WTC11 (cell line): Measurements from ENCODE around the gene FBXO42. TPM values are rescaled to one million over a fixed set of nuclear protein-coding genes. Genes with fewer than 3 reads are reported as not detected.
A peak's percentile ranks its signal among the peaks of the same experiment; 100 is the strongest.

Experiments
- ATAC-seq: fragments of 200-7000 bp; cut with Tn5 transposase; 2 replicates; pipeline ENCODE4 v1.10.0; 2021; ENCODE audit warnings: mild to moderate bottlenecking, moderate library complexity
- CTCF ChIA-PET: fragments of 300-600 bp; sonication (Branson Sonifier 250); formaldehyde crosslinking; loops from one replicate; lab custom pipeline; 2021; ENCODE audit warnings: antibody characterized with exemption; lab: Charles Lee
- POLR2A ChIA-PET: fragments of 350-600 bp; sonication (Branson Sonifier 250); formaldehyde crosslinking; loops from one replicate; lab custom pipeline; 2021; ENCODE audit warnings: antibody characterized with exemption; lab: Charles Lee
- DNase-seq: peaks from one replicate; pipeline ENCODE4 v3.0.0; 2021; ENCODE audit warnings: low spot score
- H3K27ac Mint-ChIP-seq: 2 replicates; pipeline ENCODE4 v1.8.0; 2021; ENCODE audit warnings: mixed read lengths
- H3K27me3 Mint-ChIP-seq: 2 replicates; pipeline ENCODE4 v1.8.0; 2021; ENCODE audit warnings: low read depth, mild to moderate bottlenecking, moderate library complexity, mixed read lengths
- H3K36me3 Mint-ChIP-seq: 2 replicates; pipeline ENCODE4 v1.8.0; 2021; ENCODE audit warnings: mixed read lengths
- H3K4me1 Mint-ChIP-seq: 2 replicates; pipeline ENCODE4 v1.8.0; 2022; ENCODE audit warnings: mixed read lengths
- H3K4me3 Mint-ChIP-seq: 2 replicates; pipeline ENCODE4 v1.8.0; 2021; ENCODE audit warnings: mild to moderate bottlenecking, moderate library complexity, mixed read lengths
- H3K9me3 Mint-ChIP-seq: 2 replicates; pipeline ENCODE4 v1.8.0; 2021; ENCODE audit warnings: mixed read lengths
- CBFB ChIP-seq: sonication (generic); formaldehyde crosslinking; IDR thresholded peaks from 2 replicates; pipeline ENCODE4 v1.8.1; 2022; ENCODE audit warnings: mild to moderate bottlenecking, low read depth, missing genetic modification reagents
- FOXJ3 ChIP-seq: sonication (generic); formaldehyde crosslinking; IDR thresholded peaks from 2 replicates; pipeline ENCODE4 v1.9.0; 2021; ENCODE audit warnings: missing genetic modification reagents, mild to moderate bottlenecking, borderline replicate concordance
- GRHL2 ChIP-seq: fragments of 250-450 bp; sonication (Bioruptor Pico); IDR thresholded peaks from 2 replicates; pipeline ENCODE4 v1.8.0; 2022; ENCODE audit warnings: mild to moderate bottlenecking, moderate library complexity; ENCODE audit not compliant: insufficient replicate concordance, severe bottlenecking
- JUN ChIP-seq: sonication (generic); formaldehyde crosslinking; IDR thresholded peaks from 2 replicates; pipeline ENCODE4 v1.8.0; 2023; ENCODE audit warnings: mild to moderate bottlenecking, missing genetic modification reagents
- MAX ChIP-seq: sonication (generic); formaldehyde crosslinking; IDR thresholded peaks from 2 replicates; pipeline ENCODE4 v1.8.0; 2022; ENCODE audit warnings: mild to moderate bottlenecking, missing genetic modification reagents
- MLX ChIP-seq: sonication (generic); formaldehyde crosslinking; IDR thresholded peaks from 2 replicates; pipeline ENCODE4 v1.8.1; 2023; ENCODE audit warnings: mild to moderate bottlenecking, missing genetic modification reagents, moderate library complexity
- PRDM15 ChIP-seq: sonication (generic); formaldehyde crosslinking; IDR thresholded peaks from 2 replicates; pipeline ENCODE4 v1.8.0; 2022; ENCODE audit warnings: missing genetic modification reagents
- TEAD4 ChIP-seq: sonication (generic); formaldehyde crosslinking; IDR thresholded peaks from 2 replicates; pipeline ENCODE4 v1.8.0; 2022; ENCODE audit warnings: mild to moderate bottlenecking, missing genetic modification reagents
- ZBTB21 ChIP-seq: sonication (generic); formaldehyde crosslinking; IDR thresholded peaks from 2 replicates; pipeline ENCODE4 v1.8.1; 2023; ENCODE audit warnings: mild to moderate bottlenecking, missing genetic modification reagents, borderline replicate concordance
- total RNA-seq: library from RNA; stranded (reverse); gene quantifications from 3 replicates; pipeline ENCODE4 v1.2.3, GENCODE V29; 2021
- TF ChIP-seq, protein P1 (sequence below): sonication (generic); formaldehyde crosslinking; conservative IDR thresholded peaks from 2 replicates; pipeline ENCODE4 v1.8.1; 2022; ENCODE audit warnings: mild to moderate bottlenecking, missing genetic modification reagents
- TF ChIP-seq, protein P2 (sequence below): sonication (generic); formaldehyde crosslinking; IDR thresholded peaks from 2 replicates; pipeline ENCODE4 v1.8.1; 2023; ENCODE audit warnings: mild to moderate bottlenecking, missing genetic modification reagents
- TF ChIP-seq, protein P3 (sequence below): fragments of 250-450 bp; sonication (Bioruptor Pico); conservative IDR thresholded peaks from 2 replicates; pipeline ENCODE4 v1.9.0; 2021; ENCODE audit warnings: mild to moderate bottlenecking
- TF ChIP-seq, protein P4 (sequence below): fragments of 250-450 bp; sonication (Bioruptor Pico); IDR thresholded peaks from 2 replicates; pipeline ENCODE4 v2.1.2; 2022; ENCODE audit warnings: mild to moderate bottlenecking, moderate library complexity

Gene FBXO42
- total RNA-seq, 1 experiment from 2014 or later: 17.5 TPM

DNA sequence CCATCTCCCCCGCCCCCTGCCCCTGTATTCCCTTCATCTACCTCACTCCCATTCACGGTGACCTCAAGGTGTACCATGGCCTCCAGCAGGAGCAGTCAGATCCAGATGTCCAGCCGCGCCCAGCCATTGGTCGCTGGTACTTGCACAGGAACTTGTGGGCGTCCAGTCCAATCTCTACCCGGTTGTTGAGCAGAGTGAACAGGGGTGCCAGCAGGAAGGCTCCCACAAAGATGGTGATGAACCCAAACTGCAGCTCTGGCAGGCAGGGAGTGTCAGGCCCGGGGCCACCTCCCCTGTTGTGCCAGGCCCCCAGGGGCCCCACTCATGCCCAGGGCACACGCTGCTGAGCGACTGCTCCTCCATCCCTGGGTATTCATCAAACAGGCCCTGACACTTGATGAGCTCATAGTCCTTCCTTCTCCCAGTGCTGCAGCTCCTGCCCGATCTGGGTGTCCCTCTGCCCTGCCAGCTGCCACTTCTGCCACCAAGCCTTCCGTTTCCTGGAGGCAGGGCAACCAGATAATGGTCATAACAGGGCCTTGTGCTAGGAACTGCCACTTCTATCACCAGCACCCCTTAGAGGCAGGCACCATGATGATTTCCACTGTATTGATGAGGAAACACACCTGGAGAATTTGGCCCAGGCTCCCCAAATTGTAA lies 134.1 kb downstream of the FBXO42 start:
- H3K9me3 Mint-ChIP-seq: no peaks in the 10 kb centered on the region
- no peaks in the 10 kb centered on the region for H3K36me3 Mint-ChIP-seq
- TF ChIP-seq FOXJ3 (CRISPR knock-in tag) (no peak), JUN (CRISPR knock-in tag) (no peak), MLX (CRISPR knock-in tag) (no peak), ZBTB21 (CRISPR knock-in tag) (no peak), CBFB (CRISPR knock-in tag) (no peak), GRHL2 (CRISPR knock-in tag) (no peak), MAX (CRISPR knock-in tag) (no peak), TEAD4 (CRISPR knock-in tag) (no peak), PRDM15 (no peak)
- TF ChIP-seq, protein P1, sequence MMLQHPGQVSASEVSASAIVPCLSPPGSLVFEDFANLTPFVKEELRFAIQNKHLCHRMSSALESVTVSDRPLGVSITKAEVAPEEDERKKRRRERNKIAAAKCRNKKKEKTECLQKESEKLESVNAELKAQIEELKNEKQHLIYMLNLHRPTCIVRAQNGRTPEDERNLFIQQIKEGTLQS (CRISPR knock-in tag): no peak
- TF ChIP-seq, protein P2, sequence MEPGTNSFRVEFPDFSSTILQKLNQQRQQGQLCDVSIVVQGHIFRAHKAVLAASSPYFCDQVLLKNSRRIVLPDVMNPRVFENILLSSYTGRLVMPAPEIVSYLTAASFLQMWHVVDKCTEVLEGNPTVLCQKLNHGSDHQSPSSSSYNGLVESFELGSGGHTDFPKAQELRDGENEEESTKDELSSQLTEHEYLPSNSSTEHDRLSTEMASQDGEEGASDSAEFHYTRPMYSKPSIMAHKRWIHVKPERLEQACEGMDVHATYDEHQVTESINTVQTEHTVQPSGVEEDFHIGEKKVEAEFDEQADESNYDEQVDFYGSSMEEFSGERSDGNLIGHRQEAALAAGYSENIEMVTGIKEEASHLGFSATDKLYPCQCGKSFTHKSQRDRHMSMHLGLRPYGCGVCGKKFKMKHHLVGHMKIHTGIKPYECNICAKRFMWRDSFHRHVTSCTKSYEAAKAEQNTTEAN (CRISPR knock-in tag): no peak
- TF ChIP-seq, protein P3, sequence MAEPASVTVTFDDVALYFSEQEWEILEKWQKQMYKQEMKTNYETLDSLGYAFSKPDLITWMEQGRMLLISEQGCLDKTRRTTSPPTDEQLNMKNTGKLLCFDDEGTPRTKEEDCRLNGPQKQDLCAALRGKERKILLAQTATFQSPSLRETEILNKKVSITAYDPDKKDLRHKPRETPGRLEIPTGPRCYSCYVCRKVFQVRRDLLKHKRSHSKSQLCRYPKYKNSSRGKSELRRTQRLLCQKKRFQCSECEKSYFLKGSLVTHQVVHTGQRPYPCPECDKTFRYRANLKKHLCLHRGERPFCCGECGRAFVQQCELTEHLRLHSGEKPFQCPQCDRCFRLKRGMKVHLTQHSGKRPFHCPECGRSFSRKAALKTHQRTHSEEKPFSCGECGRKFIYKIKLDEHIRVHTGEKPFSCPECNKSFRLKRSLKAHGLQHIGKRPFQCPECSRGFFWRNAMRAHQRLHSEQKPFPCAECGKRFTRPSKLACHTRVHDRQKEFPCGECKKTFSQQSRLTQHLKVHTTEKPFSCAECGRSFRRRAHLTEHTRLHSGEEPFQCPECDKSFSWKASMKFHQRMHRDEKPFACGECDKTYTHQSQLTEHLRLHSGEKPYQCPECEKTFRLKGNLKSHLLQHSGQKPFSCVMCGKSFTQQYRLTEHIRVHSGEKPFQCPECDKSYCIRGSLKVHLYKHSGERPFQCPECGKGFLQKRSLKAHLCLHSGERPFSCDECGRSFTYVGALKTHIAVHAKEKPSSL: no peak
- TF ChIP-seq, protein P4, sequence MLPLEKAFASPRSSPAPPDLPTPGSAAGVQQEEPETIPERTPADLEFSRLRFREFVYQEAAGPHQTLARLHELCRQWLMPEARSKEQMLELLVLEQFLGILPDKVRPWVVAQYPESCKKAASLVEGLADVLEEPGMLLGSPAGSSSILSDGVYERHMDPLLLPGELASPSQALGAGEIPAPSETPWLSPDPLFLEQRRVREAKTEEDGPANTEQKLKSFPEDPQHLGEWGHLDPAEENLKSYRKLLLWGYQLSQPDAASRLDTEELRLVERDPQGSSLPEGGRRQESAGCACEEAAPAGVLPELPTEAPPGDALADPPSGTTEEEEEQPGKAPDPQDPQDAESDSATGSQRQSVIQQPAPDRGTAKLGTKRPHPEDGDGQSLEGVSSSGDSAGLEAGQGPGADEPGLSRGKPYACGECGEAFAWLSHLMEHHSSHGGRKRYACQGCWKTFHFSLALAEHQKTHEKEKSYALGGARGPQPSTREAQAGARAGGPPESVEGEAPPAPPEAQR (CRISPR knock-in tag): no peak
- peak overlapping the region; percentile 92 for H3K4me3 Mint-ChIP-seq
- DNase-seq: no peak
- ChIA-PET CTCF (interaction anchor here (1.0 to 3.1 kb wide), 9 partner anchors 9 to 403 kb away, joined by 4 to 26 read pairs (median 9); partner anchors contain the start of gene CPLANE2), POLR2A (interaction anchor here (0.9 to 1.3 kb wide), 3 partner anchors 11 to 13 kb away, joined by 3 to 12 read pairs (median 4); no protein-coding TSS in a partner anchor)
- ATAC-seq: no peak
- no peak overlapping the region for H3K27ac Mint-ChIP-seq
- H3K4me1 Mint-ChIP-seq: peaks cover 21% of the 10 kb centered on the region
- H3K27me3 Mint-ChIP-seq: peaks cover 36% of the 10 kb centered on the region
